OCI-LY7 (cell line): Measurements from ENCODE around the gene ATL2.

Experiments
- CTCF ChIP-seq: fragments of 200-600 bp; sonication (generic); conservative IDR thresholded peaks from 2 replicates; pipeline ENCODE4 v1.5.1; 2014; ENCODE audit warnings: mild to moderate bottlenecking, antibody characterized with exemption, low read length, moderate library complexity, mixed read lengths
- EZH2phosphoT487 ChIP-seq: fragments of 200-600 bp; sonication (generic); IDR thresholded peaks from 2 replicates; pipeline ENCODE4 v1.6.1; 2018; ENCODE audit warnings: low read depth, borderline replicate concordance, mild to moderate bottlenecking, mixed run types, antibody characterized with exemption, low read length, moderate library complexity, mixed read lengths

GRCh38 chr2:38322224-38322914 is 54.7 kb downstream of the ATL2 start:
- no peak for TF ChIP-seq CTCF
- TF ChIP-seq EZH2phosphoT487: no peak
